ENCODE data around the gene WDR73. TPM values are rescaled to one million over a fixed set of nuclear protein-coding genes. Genes with fewer than 3 reads are reported as not detected.

The WDR73 gene
- total and polyA plus RNA-seq, 2 of the 4 experiments (the other 2 are of a cell fraction), result 21.5 to 25.5 TPM

- ChIA-PET CTCF (no interaction called here), POLR2A (ENCODE audit: unreplicated experiment) (no interaction called here)
- no peak overlapping the region for H3K14ac ChIP-seq (replicated peaks; ENCODE audit: low read depth, low read length)
- no peak overlapping the region for H3K18ac ChIP-seq (ENCODE audit: low read depth, low read length)
- no peaks in the 10 kb centered on the region for H4K20me1 ChIP-seq (ENCODE audit: insufficient read depth, low read length)
- no peak overlapping the region for H2BK20ac ChIP-seq (ENCODE audit: low read depth, low read length)
- H3K4me3 ChIP-seq (ENCODE audit: insufficient read depth, low read depth, low read length), result no peak overlapping the region
- H3K79me1 ChIP-seq (ENCODE audit: low read depth in 1 of 2, low read length in 2 of 2), result peaks cover 17 to 19% of the 10 kb centered on the region in 2 experiments
- H2BK5ac ChIP-seq (ENCODE audit: low read depth, low read length, poor library complexity, severe bottlenecking), result no peak overlapping the region
- intact Hi-C loops (cut with micrococcal nuclease) (no loop called here), dilution Hi-C loops (cut with HindIII; ENCODE audit: low sequenced_read_pairs, unreplicated experiment) (no loop called here), in situ Hi-C loops (cut with MboI; ENCODE audit: low sequenced_read_pairs) (no loop called here)
- H3K27me3 ChIP-seq (ENCODE audit: control insufficient read depth, insufficient read depth, low read length), result no peaks in the 10 kb centered on the region
- no peaks in the 10 kb centered on the region for H3K4me1 ChIP-seq (ENCODE audit: control insufficient read depth, insufficient read depth, low read length)
- H3K23ac ChIP-seq (ENCODE audit: low read depth, low read length), result no peak overlapping the region
- H3K4me2 ChIP-seq (ENCODE audit: low read depth, low read length), result no peak overlapping the region
- H2BK15ac ChIP-seq (ENCODE audit: low read depth, low read length), result no peak overlapping the region
- DNase-seq (no peak), ATAC-seq (ENCODE audit: low read depth) (no peak)
- H3K27ac ChIP-seq (ENCODE audit: insufficient read depth, low read length), result no peak overlapping the region
- no peak overlapping the region for H4K8ac ChIP-seq (ENCODE audit: low read depth in 2 of 2, low read length in 2 of 2)
- no peak overlapping the region for H4K91ac ChIP-seq (ENCODE audit: insufficient read depth, low read depth, low read length)
- no peak overlapping the region for H2AFZ ChIP-seq (replicated peaks; ENCODE audit: low read length, poor library complexity)
- no TSS peak for BruUV-seq (replicated peaks)
- TF ChIP-seq CTCF (conservative IDR thresholded peaks at IDR 0.05; ENCODE audit: low read depth, low read length) (no peak), MAZ (IDR thresholded peaks at IDR 0.05; ENCODE audit: borderline replicate concordance, low read depth, low read length) (no peak), FOS (IDR thresholded peaks at IDR 0.05; ENCODE audit: low read depth, low read length) (no peak), MXI1 (IDR thresholded peaks at IDR 0.05; ENCODE audit: borderline replicate concordance, low read depth, low read length) (no peak), RAD21 (IDR thresholded peaks at IDR 0.05; ENCODE audit: low read length) (no peak), ELK1 (IDR thresholded peaks at IDR 0.05; ENCODE audit: borderline replicate concordance, low read depth, low read length) (no peak), USF2 (IDR thresholded peaks at IDR 0.05; ENCODE audit: low read depth, low read length) (no peak), POLR2A (IDR thresholded peaks at IDR 0.05; ENCODE audit: low read depth, low read length) (no peak), RCOR1 (IDR thresholded peaks at IDR 0.05; ENCODE audit: insufficient replicate concordance, low read length) (no peak)
- no peak overlapping the region for H3K4ac ChIP-seq (ENCODE audit: low read depth, low read length)
- H2AK9ac ChIP-seq (replicated peaks; ENCODE audit: low read depth, low read length, poor library complexity), result no peak overlapping the region
- H3K9me3 ChIP-seq (ENCODE audit: control insufficient read depth, insufficient read depth, low read length), result peaks cover 28% of the 10 kb centered on the region
- H2BK120ac ChIP-seq (ENCODE audit: low read depth, low read length), result no peak overlapping the region
- no peak overlapping the region for H3K56ac ChIP-seq (ENCODE audit: extremely low read depth, insufficient read depth, low read length)
- no CpG with 5 or more reads among the region's 17 CpGs for WGBS, 2 experiments (ENCODE audit: extremely low coverage in 2 of 2, insufficient read length in 1 of 2)
- no peaks in the 10 kb centered on the region for H3K9me1 ChIP-seq (ENCODE audit: insufficient read depth, low read length)
- H2AK5ac ChIP-seq (ENCODE audit: low read depth, low read length), result no peak overlapping the region
- H4K5ac ChIP-seq (ENCODE audit: low read depth, low read length), result no peak overlapping the region
- H3K9ac ChIP-seq (ENCODE audit: low read depth, low read length), result no peak overlapping the region
- peaks cover 34% of the 10 kb centered on the region for H3K36me3 ChIP-seq (ENCODE audit: control insufficient read depth, insufficient read depth, low read length)
Observed at GRCh38 chr15:84621358-84621979, 32.6 kb downstream of the WDR73 start.
